ENCODE data around the gene KRT13. TPM values are rescaled to one million over a fixed set of nuclear protein-coding genes. Genes with fewer than 3 reads are reported as not detected.

The KRT13 gene
- total RNA-seq, result 7.4 TPM

DNA sequence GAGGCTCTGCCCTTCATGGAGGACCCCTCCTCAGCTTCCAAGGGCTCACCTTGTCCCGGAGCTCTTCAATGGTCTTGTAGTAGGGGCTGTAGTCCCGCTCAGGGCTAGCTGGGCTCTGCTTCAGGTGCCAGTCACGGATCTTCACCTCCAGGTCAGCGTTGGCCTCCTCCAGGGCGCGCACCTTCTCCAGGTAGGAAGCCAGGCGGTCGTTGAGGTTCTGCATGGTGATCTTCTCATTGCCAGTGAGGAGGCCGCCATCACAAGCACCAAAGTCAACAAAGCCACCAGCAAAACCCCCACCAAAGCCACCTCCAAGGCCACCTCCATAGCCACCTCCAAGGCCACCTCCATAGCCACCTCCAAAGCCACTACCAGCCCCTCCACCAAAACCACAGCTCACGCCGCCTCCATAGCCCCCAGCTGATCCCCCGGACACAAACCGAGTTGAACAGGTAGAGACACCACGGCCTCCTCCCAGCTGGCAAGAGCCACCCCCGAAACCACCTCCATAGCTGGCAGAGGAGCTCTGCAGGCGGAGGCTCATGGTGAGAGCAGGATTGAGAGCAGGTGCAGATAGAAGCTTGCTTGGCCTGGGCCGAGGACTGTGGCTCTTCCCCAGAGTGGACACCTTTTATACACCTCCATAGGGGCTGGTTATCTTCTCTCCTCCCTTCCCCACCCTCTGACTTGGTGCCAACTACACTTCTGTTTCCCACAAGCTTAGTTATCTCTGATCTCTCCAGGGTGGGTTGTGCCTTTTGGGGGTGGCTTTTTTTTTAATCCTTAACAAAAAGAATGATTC, at the start of gene KRT13:
Gene KRT13 (minus strand): TSS at position 606 of the 802 bp plus-strand sequence. CDS start 62 bp downstream, at position 544.

DNA sequence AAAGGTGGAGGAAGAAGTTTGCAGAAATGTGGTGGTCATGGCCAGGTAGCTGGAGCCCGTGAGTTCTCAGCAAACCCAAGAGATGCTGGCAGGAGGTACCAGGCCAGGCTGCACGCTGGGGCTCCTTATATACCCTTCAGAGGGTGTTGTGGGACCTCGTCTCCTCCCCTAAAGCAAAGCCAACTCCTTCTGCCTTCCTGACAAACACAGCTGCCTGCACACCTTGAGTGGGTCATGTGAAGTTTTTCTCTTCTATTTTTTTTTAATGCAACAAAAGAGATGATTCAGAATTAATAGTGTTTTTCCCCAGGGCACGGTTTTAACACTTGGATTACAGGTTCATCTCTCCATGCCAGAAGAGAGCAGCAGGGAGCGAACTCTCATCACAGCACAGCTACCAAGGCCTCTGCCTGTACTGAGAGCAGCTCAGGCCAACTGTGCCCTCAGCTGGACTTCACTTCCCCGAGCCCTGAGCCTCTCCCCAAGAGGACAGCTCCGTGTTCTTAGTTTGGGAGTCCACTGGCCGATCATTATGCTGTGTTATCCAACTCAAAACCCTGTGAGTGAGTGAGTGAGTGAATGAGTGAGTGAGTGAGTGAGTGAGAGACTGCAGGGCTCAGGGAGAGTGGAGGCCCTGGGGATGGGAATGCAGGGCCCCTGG, 13.5 kb upstream of the KRT13 start, which contains the start of gene KRT15:
Gene KRT15 (minus strand): TSS at position 102 of the 661 bp plus-strand sequence. CDS start 63 bp downstream, at position 39.

DNA sequence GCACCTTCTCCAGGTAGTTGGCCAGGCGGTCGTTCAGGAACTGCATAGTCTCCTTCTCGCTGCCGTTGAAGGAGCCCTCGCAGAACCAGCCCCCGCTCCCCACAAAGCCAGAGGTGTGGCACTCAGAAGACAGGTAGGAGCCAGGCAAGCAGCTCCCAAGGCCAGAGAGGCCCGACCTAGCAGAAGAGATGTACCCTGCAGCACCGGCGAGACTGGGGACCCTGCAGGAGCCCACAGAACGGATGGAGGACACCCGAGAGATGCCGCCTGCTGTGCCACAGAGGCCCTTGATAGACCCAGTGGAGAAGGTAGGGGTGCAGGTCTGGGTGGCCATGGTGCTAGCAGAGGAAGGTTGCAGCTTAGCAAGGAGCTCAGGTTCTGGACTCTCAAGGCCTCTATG, 15.9 kb downstream of the KRT13 start, which contains the start of gene KRT36:
Gene KRT36 (minus strand): TSS at position 380 of the 400 bp plus-strand sequence. CDS start 46 bp downstream, at position 334.

DNA sequence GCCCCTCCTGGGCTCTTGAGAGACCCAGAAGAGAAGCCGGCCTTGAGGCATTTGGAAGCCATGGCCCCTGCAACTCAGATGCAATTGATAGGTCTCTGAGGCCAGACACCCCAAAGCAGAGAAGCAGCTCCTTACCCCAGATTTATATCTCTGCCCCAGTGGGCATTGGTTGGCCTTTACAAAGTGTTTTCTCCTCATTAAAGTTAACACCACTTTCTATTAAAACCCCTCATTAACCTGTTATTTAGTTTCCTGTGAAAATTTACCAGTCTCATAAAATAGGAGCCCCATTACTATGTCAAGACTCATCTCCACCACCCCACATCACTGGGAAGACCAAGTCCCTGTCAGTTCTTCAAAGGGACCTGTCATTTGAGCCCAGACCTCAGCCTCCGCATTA, 24.4 kb downstream of the KRT13 start, which contains the start of gene KRT35:
Gene KRT35 (minus strand): TSS at position 116 of the 400 bp plus-strand sequence. CDS start 54 bp downstream, at position 62.

DNA sequence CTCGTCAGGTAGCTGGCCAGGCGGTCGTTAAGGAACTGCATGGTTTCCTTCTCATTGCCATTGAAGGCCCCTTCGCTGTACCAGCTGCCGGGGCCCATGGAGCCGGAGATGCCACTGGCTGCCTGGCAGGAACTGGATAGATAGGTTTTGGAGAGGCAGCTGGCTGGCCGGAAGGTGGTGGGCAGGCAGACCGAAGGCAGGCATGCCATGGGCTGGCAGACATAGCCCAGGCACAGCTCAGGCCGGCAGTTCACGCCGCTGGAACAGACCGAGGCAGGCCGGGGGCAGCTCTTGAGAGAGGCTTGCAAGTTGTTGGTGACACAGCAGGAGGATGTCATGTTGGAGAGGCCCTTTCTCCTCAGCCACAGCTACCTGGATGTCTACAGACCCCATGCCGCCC, 38.4 kb downstream of the KRT13 start, which contains the start of gene KRT32:
Gene KRT32 (minus strand): TSS at position 399 of the 400 bp plus-strand sequence. CDS start 61 bp downstream, at position 338.

Small RNAs within 50 kb of the gene (small RNA-seq; reads per million reads assigned to genes)
- 1.3 reads per million, percentile 85 among the genes with 10 or more reads in this experiment for gene RNU2-32P (ENCODE audit: low replicate concordance)

Other genes starting within 250 kb of the KRT13 start
- not detected for gene KRTAP9-6, start 240.2 kb downstream of the KRT13 start, total RNA-seq
- gene KRTAP9-7, start 229.9 kb downstream of the KRT13 start, total RNA-seq, result not detected
- not detected for gene KRTAP29-1, start 202.8 kb downstream of the KRT13 start, total RNA-seq
- gene KRTAP16-1, start 196.3 kb downstream of the KRT13 start, total RNA-seq, result not detected
- gene KRTAP17-1, start 189.9 kb downstream of the KRT13 start, total RNA-seq, result not detected
- 0.12 TPM for gene KRT33A, start 154.8 kb downstream of the KRT13 start, total RNA-seq
- gene KRT33B, start 135.8 kb downstream of the KRT13 start, total RNA-seq, result not detected
- gene KRT34, start 123.3 kb downstream of the KRT13 start, total RNA-seq, result not detected
- gene KRT31, start 108.0 kb downstream of the KRT13 start, total RNA-seq, result 0.47 TPM
- gene KRT37, start 81.0 kb downstream of the KRT13 start, total RNA-seq, result not detected
- not detected for gene KRT38, start 64.6 kb downstream of the KRT13 start, total RNA-seq
- not detected for gene KRT32, start 38.2 kb downstream of the KRT13 start, total RNA-seq
- gene KRT35, start 24.5 kb downstream of the KRT13 start, total RNA-seq, result 0.41 TPM
- not detected for gene KRT36, start 15.7 kb downstream of the KRT13 start, total RNA-seq
- gene KRT15, start 13.3 kb upstream of the KRT13 start, total RNA-seq, result 1.1 TPM
- 308 TPM for gene KRT19, start 22.7 kb upstream of the KRT13 start, total RNA-seq
- not detected for gene KRT9, start 66.4 kb upstream of the KRT13 start, total RNA-seq
- 0.29 TPM for gene KRT14, start 81.3 kb upstream of the KRT13 start, total RNA-seq
- gene KRT16, start 107.2 kb upstream of the KRT13 start, total RNA-seq, result not detected
- 11.1 TPM for gene KRT17, start 119.0 kb upstream of the KRT13 start, total RNA-seq
- 128 TPM for gene EIF1, start 183.3 kb upstream of the KRT13 start, total RNA-seq
- gene GAST, start 206.7 kb upstream of the KRT13 start, total RNA-seq, result not detected
- 0.64 TPM for gene HAP1, start 229.0 kb upstream of the KRT13 start, total RNA-seq